Measurements from ENCODE around the gene BIVM.
"Not testable (repeated sequence)": the region's sequence is repeated elsewhere in the genome, so short reads cannot be mapped to it uniquely, and the experiment has no call there.

Gene BIVM, protein sequence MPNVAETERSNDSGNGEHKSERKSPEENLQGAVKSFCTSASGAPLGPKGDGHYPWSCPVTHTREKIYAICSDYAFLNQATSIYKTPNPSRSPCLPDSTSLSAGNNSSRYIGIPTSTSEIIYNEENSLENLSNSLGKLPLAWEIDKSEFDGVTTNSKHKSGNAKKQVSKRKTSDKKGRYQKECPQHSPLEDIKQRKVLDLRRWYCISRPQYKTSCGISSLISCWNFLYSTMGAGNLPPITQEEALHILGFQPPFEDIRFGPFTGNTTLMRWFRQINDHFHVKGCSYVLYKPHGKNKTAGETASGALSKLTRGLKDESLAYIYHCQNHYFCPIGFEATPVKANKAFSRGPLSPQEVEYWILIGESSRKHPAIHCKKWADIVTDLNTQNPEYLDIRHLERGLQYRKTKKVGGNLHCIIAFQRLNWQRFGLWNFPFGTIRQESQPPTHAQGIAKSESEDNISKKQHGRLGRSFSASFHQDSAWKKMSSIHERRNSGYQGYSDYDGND

DNA sequence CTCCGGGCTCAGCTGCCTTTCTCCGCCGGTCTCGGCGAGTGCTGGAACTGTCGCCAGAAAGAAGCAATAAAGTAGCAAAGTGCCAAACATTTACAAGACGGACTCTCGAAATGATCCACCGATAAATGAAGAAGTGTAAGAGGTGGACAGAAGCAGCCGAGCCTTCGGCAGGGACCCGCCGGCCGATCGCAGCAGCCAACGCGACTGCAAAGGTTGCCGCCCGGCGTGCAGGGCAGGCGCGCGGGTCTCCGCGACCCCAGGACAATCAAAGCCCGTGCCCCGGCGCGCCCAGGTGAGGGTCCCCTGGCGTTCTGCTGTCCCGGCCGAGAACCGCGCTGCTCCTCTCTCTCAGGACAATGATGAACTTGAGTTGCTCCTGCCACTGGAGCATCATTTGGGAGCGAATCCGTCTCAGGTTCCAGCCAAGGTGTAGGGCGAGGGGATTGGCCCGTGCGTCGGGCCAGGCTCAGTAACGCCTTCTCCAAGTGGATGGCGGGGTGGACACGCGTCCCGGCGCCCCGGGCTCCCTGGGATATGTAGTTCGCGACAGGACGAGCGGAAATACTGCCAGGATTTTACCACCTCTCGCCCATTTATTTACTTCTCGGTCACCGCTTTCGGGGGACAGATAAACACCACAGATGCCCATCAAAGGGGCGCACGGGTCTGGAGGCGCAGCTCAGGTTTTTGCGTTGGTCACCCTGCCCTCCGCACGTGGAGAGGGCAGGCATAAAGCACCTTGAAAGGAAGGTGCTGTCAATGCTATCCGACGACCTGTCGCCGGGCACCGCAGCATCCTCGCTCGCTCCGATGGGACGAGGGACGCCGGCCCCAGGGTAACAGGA, at the start of gene BIVM, which contains the start of gene POGLUT2:
Gene BIVM (plus strand): TSS at position 539 of the 845 bp plus-strand sequence. CDS start 8,149 bp downstream, outside the sequence.
Gene POGLUT2 (minus strand): TSS at position 396 of the 845 bp plus-strand sequence. CDS start 306 bp downstream, at position 90.
- peak; percentile 30 to 41 for DNase-seq (ENCODE audit: low read depth in 1 of 2, low spot score in 1 of 2)

DNA sequence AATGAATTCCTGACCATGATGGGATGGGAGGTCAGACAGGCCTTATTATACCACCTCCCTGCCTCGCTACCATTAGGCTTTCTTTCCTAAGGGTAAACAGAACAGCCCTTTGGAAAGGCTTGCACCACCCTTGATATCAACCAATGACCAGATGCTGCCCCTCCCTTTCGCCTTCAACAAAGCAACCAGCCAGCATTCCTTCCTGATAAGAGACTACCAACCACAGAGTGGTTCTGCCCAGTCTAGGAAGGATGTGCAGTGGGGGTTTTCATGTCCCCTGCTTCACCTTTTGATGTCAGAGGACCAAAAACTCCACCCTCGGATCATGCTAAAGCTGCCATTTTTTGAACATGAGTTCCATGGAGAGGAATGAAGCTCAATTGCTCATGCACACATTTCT, 47.0 kb upstream of the BIVM start:
- no peak for DNase-seq (ENCODE audit: low read depth in 1 of 2, low spot score in 1 of 2)

DNA sequence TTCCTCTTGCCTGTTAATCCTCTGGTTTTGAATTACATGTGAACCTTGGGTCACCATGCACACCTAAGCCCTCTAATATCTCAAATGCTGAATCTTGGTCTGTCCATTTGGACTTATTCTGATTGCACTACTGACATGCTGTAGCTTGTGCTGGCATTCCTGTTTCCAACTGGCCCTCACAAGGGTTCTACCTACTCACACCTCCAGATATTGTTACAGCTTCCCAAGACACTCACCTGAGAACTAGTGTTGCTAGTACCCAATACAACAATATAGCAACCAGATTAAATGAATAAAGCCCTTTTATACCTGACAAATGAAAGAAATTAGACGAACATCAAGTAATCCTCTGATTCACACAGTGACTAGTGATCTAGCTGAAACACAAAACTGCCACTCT, 41.9 kb upstream of the BIVM start:
- DNase-seq (ENCODE audit: low read depth in 1 of 2, low spot score in 1 of 2): no peak

DNA sequence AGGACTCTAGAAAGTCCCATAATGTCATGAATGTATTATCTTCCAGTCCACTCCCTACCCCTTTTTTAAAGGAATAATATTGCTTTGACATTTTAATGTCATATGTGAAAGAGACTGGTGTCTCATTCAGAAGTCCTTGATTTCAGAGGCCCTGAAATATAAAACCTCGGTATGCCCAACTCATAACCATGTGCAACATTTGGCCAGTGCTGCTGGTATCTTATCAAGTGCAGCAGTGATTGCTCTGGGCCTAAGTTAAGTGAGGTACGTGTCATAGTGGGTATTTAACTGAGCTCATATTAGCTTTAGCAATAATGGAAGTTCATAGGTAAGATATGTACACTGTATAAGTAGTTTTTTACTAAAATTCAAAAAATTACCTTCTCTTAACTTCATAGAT, 40.1 kb upstream of the BIVM start:
- DNase-seq (ENCODE audit: low read depth in 1 of 2, low spot score in 1 of 2): no peak

DNA sequence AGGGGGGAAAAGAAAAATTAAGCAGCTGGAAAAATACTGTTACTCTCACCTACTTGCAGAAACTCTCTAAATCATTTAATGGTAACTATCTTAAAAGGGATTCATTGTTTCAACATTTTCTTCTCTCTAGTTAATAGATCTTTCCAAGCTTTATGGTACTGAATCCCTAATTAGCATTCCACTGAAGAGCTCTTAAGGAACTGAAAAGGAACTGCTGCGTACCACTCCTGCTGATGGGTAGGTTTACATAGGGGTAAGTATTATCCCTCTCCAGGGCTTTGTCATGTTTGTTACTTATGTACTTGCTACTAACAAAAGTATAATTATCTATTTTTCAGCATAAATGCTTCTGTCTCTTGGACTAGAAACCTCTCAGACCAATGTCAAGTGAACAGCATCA, 37.8 kb upstream of the BIVM start:
- no peak for DNase-seq (ENCODE audit: low read depth in 1 of 2, low spot score in 1 of 2)

DNA sequence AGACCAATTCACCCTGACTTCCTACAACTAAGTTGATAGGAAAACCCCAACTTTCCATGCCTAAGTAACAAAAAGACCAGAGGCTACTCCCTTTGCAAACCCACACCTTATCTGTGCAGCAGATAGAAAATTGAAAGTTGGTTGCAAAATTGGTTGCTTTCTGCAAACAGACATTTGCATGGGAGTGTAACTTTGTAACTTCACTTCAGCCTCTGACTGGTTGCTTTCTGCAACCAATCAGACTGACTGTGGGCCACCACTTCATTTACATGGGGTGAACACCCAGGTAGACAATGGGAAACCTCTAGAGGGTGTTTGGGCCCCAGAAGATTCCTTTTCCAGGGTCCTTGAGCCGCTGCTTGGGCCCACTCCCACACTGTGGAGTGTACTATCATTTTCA, 35.2 kb upstream of the BIVM start:
- DNase-seq (ENCODE audit: low read depth in 1 of 2, low spot score in 1 of 2): no peak

DNA sequence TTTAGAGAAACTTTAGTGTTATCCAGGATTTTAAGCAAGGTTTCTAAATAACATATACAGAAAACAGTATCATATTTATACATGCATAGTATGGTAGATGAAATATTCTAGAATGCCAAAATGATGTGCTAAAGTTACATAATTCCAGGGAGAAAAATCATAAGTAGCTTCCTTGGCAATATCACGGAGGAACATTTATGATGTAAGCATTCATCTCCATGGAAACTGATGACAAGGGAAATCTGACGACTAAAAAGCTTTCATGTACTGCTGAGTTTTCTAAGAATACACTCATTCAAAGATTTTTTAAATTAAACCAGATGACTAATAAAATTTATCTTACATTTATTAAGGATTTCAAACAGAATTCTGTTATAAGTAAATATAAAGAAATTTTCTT, 30.0 kb upstream of the BIVM start:
- DNase-seq (ENCODE audit: low read depth in 1 of 2, low spot score in 1 of 2): no peak

DNA sequence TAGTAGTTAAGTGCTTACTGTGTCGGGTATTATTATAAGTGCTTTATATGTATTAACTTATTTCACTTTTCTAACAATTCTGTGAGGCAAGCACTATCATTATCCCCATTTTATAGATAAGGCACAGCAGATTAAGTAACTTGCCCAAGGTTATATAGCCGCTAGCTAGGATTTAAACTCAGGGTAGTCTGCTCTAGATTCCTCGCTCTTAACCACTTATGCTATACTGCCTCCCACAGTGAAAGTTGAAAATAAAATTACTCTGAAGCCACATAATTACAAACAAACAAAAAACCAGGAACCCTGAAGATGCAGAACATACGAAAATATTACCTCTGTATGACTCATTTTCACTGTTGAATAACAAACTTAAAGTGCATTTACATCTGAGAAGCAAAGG, 29.2 kb upstream of the BIVM start:
- no peak for DNase-seq (ENCODE audit: low read depth in 1 of 2, low spot score in 1 of 2)

DNA sequence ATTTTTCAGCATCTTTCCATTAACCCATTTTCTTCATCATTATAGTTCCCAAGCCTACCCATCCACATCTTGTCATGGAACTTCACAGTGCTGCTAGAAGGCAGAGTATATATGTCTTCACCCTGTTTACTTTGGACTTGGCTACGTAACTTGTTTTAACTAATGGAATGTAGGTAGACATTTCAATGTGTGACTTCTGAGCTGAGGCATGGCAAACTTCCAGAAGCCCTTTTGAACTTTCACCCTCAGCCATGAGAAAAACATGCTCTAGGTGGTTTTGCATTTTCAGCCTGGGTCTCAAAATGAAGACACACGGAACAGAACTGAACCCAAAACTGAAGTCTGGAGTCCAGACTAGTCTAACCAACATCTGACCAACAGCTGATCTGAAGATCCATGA, 28.5 kb upstream of the BIVM start:
- no peak for DNase-seq (ENCODE audit: low read depth in 1 of 2, low spot score in 1 of 2)

DNA sequence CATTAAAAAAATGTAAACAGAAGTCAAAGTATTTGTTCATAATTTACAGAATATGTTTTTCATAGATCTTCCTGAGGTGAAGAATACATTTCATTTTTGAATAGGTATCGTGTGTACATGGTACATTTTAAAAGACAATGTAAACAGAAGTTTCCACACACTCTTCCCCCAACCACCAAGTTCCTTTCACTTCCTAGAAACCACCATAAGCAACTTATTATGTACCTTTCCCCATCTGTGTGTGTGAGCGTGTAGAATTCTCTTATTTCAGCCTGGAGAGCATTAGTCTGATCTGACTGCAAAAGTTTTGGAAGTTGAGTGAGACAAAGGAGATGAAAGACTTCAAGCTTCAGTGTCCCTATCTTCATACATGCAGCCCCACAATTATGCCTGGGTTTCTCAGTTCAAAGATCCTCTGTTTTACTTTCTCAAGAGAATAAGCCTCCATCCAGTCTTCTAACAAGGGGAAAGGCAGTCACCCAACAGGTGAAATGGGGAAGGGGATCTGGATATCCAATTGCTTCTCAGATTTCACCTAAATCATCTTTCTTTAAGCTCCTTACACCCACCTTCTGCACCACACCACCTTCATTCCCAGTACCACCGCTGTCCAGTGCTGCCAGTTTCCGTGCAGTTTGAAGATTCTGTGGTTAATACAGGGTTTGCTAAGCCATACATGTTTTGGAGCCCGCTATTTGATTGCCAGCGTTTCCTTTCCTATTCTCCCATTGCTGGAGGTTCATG, 27.4 kb upstream of the BIVM start:
- no peak for DNase-seq (ENCODE audit: low read depth in 1 of 2, low spot score in 1 of 2)

DNA sequence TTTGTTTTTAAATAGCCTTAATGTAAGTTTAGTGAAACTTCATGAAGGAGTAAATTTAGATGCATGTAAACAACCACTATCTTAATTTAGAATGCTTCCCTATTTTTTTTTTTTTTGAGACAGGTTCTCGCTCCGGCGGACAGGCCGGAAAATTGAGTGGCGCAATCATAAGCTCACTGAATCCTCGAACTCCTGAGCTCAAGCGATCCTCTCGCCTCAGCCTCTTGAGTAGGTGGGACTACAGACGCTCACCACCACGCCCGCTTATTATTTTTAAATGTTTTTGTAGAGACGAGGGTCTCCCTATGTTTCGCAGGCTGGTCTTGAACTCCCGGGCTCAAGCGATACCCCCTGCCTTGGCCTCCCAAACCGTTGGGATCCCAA, 26.9 kb upstream of the BIVM start:
- no peak for DNase-seq (ENCODE audit: low read depth in 1 of 2, low spot score in 1 of 2)

DNA sequence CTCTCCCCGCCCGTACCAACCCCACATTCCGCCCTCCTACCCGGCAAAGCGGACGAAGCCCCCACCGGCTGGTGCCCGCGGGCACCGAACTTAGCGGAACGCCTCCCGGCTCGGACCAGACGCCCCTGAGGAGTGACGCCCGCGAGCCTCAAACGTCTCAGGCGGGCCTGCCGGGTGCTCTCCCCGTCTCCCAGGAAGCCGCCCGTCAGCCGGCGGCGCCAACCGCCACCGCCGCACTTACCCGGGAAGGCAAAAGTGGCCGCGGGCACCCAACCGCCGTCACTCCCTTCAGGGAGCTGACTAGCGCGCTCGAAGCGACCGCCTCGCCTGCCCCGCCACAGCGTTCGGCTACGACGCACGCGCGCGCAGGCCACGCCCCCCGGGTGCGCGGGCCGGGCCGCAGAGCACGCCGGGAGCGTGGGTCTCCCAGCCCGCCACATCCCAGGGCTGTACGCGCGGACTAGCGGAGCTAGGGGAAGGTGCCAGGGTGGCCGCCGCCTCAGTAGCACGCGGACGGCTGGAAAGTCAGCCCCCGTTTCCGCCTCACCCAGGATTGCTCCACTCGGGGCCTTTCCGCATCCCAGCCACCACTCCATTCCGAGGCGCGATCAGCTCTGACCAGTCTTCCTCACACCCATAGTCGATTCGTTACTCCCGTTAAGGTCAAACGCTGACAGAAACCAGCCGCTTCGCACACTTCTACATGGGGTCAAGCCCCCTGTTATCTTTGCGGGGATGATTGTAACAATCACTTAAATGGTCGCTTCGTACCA, 25.3 kb upstream of the BIVM start, which contains the start of gene TEX30:
Gene TEX30 (minus strand): TSS at position 346 of the 773 bp plus-strand sequence. CDS start 3,760 bp downstream, outside the sequence.
- DNase-seq (ENCODE audit: low read depth in 1 of 2, low spot score in 1 of 2): peak; percentile 71 to 82

DNA sequence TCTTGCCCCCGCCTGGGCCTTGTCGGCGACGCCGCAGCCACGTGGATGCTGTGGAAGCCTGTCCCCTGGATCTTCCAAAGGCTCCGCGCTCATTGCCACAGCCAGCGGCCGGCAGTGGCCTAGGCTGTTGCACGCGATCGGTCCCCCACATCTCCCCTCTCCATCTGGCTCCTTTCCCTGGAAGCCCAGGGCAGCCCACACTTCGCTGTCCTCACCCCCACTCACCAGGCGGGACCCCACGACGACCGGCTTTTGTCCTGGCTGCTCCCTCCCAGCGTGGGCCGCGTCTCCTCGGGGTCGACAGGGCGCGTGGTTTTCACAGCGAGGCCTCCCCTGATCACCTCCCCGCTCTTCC, 24.7 kb upstream of the BIVM start:
- DNase-seq (ENCODE audit: low read depth in 1 of 2, low spot score in 1 of 2): peak in 1 of 2 donors; percentile 1

DNA sequence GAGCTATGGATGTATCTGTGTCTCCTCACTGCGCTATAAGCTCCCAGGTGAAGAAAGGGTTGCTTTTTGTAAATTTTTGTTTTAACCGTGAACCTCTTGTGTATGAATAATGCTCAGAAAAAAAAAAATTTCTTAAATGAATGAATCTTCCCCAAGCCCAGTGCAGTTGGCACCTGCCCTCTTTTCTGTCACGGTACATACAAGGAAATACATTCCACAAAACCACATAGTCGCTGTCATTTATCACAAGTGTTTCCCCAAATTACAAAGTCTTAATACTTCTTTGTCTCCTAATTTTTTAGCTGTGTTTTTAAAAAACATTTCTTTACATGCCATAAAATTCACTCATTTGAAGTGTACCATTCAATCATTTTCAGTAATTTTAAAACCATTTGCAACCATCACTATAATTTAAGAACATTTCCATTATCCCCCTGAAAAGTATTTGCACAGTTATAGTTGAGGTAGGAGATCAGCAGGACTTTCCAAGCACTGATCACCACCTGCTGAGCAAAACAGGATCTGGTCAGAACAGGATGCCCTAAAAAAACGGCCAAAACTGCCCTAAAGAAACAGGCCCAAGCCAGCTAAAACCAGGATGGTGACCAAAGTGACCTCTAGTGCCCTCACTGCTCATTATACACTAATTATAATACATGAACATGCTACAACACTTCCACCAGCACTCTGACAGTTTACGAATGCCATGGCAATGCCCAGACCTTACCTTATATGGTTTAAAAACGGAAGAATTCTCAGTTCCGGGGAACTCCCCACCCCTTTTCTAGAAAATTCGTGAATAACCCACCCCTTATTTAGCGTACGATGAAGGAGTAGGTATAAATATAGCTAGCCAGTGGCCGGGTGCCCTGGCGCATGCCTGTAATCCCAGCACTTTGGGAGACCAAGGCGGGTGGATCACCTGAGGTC, 24.1 kb upstream of the BIVM start:
- DNase-seq (ENCODE audit: low read depth in 1 of 2, low spot score in 1 of 2): no peak

DNA sequence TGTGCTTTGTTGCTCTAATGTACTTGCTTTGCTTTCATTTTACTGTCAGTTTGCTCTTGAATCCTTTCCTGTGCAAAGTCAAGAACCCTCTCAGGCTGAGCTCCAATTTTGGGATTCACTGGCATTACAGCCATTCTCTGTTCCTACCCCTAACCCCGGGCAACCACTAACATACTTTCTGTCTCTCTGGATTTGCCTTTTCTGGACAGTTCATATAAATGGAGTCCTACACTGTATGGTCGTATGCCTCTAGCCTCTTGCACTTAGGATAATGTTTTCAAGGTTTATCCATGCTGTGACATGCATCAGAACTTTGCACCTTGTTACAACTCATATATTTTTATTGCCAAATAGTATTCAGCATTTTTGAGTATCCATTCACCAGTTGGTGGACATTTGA, 22.6 kb upstream of the BIVM start:
- no peak for DNase-seq (ENCODE audit: low read depth in 1 of 2, low spot score in 1 of 2)

DNA sequence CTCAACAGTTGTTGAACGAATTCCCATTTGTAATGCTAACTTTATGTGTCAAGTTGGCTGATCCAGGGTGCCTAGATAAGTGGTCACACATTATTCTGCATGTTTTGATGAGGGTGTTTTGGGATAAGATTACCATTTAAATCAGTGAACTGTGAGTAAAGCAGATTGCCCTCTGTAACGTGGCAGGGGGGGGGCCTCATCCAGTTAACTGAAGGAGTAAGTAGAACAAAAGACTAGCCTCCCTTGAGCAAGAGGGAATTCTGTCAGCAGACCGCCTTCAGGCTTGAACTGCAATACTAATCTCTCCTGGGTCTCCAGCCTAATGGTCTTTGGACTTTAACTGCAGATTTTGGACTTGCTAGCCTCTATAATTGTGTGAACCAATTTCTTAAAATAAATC, 21.2 kb upstream of the BIVM start:
- no peak for DNase-seq (ENCODE audit: low read depth in 1 of 2, low spot score in 1 of 2)

DNA sequence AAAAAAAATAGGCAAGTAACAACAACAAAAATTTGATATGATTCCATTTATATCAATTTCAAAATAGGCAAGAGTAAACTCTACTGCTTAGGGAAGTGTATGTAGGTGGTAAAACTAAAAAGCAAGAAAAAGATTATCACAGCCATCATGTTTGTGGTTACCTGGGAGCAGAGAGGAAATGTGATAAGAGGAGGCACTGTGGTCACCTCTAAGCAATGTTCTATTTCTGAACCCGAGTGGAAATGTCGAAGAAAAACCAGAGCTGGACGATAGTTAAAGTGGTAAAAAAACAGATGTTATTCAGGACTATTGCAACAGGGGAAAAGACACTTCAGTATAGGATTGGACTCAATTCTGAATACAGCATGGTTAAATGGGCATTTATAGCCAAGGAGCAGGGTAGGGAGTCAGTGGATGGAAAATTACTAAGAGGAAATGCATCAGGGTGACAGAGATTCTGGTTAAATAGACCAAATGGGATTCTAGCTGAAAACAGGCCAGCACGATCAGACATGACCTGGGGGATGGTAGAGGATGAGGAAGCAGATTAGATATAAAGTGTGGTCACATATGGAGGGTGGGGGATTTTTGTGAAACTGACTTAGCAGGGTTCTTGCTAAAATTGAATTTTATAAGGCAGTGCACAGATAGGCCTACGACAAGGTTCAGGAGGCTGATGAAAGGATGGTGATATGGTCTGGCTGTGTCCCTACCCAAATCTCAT, 19.3 kb upstream of the BIVM start:
- DNase-seq (ENCODE audit: low read depth in 1 of 2, low spot score in 1 of 2): no peak

DNA sequence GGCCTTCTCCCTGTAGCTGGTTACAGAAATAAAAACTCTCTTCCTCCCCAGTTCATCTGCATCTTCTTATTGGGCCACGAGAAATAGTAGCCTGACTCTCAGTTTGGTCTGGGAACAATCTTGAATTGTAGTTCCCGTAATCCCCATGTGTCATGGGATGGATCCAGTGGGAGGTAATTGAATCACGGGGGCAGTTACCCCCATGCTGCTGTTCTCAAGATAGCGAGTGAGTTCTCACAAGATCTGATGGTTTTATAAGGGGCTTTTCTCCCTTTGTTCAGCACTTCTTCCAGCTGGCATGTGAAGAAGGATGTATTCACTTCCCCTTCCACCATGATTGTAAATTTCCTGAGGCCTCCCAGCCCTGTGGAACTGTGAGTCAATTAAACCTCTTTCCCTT, 18.3 kb upstream of the BIVM start:
- not testable (repeated sequence) for DNase-seq (ENCODE audit: low read depth in 1 of 2, low spot score in 1 of 2)

DNA sequence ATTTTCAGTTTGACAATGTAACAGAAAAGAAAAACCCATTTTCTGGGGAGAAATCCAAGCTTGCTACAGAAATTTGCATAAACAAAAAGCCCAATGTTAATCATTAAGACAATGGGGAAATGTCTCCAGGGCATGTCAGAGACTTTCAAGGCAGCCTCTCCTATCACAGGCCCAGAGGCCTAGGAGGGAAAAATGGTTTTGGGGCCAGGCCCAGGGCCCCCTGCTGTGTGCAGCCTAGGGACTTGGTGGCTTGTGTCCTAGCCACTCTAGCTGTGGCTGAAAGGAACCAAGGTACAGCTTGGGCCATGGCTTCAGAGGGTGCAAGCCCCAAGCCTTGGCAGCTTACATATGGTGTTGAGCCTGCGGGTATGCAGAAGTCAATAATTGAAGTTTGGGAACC, 17.3 kb upstream of the BIVM start:
- no peak for DNase-seq (ENCODE audit: low read depth in 1 of 2, low spot score in 1 of 2)
